ENCODE measurements around the gene STRN3. TPM values are rescaled to one million over a fixed set of nuclear protein-coding genes. Genes with fewer than 3 reads are reported as not detected.
"Not testable (repeated sequence)": the region's sequence is repeated elsewhere in the genome, so short reads cannot be mapped to it uniquely, and the experiment has no call there.

Gene STRN3
- total RNA-seq, 3 donors from 2014 or later = 46.0 to 61.9 (median 46.3) TPM

DNA sequence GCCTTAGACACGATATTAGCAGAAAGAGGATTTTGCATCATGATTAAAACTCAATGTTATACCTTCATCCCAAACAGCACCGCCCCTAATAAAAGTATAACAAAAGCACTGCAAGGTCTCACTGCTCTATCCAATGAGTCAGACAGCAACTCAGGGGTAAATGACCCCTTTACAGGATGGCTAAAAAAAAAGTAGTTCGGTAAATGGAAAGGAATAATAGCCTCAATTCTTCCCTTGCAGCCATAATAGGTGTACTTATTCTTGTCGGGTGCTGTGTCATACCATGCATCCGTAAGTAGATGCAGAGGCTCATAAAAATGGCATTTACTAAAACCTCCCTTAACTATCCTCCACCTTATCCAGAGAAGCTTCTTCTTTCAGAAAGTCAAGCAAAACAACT is 54.6 kb downstream of the STRN3 start:
- peaks cover 7% of the 10 kb centered on the region for H3K9me3 ChIP-seq
- intact Hi-C loops (cut with DNase I, micrococcal nuclease) = no loop called here

DNA sequence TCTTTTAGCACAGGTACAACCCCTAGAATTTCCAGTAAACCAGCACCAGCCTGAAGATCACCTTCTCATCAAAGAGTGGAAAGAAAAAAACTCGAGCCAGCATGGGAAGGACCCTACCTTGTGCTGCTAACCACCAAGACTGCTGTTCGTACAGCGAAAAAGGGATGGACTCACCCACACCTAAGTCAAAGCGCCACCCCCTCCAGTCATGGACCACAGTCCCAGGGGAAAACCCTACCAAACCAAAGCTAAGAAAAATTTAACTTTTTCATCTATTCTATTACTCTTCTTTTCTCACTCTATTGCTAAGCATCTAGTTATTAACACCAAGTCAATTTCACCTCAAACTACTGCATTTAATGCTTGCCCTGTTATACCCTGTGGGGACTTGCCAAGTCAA is 56.4 kb downstream of the STRN3 start:
- intact Hi-C loops (cut with DNase I, micrococcal nuclease); H3K4me1 ChIP-seq (ENCODE audit: low read depth); H3K36me3 ChIP-seq (ENCODE audit: low read depth); ATAC-seq; DNase-seq; H3K4me3 ChIP-seq: not testable (repeated sequence)
- peaks cover 23% of the 10 kb centered on the region for H3K9me3 ChIP-seq

More for the DNA sequence above, 54.6 kb downstream of the STRN3 start:
- DNase-seq (no peak), ATAC-seq (no peak)
- Histone ChIP-seq H3K4me1 (ENCODE audit: low read depth) (peaks cover 6% of the 10 kb centered on the region), H3K4me3 (no peak overlapping the region), H3K36me3 (ENCODE audit: low read depth) (no peaks in the 10 kb centered on the region)
- TF ChIP-seq, protein P1, sequence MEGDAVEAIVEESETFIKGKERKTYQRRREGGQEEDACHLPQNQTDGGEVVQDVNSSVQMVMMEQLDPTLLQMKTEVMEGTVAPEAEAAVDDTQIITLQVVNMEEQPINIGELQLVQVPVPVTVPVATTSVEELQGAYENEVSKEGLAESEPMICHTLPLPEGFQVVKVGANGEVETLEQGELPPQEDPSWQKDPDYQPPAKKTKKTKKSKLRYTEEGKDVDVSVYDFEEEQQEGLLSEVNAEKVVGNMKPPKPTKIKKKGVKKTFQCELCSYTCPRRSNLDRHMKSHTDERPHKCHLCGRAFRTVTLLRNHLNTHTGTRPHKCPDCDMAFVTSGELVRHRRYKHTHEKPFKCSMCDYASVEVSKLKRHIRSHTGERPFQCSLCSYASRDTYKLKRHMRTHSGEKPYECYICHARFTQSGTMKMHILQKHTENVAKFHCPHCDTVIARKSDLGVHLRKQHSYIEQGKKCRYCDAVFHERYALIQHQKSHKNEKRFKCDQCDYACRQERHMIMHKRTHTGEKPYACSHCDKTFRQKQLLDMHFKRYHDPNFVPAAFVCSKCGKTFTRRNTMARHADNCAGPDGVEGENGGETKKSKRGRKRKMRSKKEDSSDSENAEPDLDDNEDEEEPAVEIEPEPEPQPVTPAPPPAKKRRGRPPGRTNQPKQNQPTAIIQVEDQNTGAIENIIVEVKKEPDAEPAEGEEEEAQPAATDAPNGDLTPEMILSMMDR (IDR thresholded peaks at IDR 0.05) = no peak

DNA sequence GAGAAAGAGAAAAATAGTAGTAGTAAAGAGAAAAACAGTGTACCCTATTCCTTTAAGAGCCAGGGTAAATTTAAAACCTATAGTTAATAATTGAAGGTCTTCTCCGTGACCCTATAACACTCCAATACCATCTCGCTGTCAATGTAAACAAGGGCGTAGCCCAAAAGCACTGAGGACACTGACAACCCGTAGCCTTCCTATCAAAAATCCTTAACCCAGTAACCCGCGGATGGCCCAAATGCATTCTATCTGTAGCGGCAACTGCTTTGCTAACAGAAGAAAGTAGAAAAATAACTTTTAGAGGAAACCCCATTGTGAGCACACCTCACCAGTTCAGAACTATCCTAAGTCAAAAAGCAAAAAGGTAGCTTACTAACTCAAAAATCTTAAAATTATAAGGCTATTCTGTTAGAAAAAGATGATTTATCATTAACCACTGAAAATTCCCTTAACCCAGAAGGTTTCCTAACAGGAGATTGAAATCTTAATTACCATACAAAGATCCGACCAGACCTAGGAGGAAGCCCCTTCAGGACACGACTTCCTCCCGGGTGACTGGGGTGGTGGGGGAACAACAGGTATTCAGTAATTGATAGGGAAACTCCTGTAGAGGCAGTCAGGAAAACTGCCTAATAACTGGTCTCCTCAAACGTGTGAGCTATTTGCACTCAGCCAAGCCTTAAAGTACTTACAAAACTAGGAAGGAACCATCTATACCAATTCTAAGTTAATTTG is 58.6 kb downstream of the STRN3 start:
- H3K36me3 ChIP-seq (ENCODE audit: low read depth); H3K4me1 ChIP-seq (ENCODE audit: low read depth); ATAC-seq; DNase-seq; intact Hi-C loops (cut with DNase I, micrococcal nuclease); H3K4me3 ChIP-seq: not testable (repeated sequence)
- H3K9me3 ChIP-seq = peaks cover 25% of the 10 kb centered on the region

DNA sequence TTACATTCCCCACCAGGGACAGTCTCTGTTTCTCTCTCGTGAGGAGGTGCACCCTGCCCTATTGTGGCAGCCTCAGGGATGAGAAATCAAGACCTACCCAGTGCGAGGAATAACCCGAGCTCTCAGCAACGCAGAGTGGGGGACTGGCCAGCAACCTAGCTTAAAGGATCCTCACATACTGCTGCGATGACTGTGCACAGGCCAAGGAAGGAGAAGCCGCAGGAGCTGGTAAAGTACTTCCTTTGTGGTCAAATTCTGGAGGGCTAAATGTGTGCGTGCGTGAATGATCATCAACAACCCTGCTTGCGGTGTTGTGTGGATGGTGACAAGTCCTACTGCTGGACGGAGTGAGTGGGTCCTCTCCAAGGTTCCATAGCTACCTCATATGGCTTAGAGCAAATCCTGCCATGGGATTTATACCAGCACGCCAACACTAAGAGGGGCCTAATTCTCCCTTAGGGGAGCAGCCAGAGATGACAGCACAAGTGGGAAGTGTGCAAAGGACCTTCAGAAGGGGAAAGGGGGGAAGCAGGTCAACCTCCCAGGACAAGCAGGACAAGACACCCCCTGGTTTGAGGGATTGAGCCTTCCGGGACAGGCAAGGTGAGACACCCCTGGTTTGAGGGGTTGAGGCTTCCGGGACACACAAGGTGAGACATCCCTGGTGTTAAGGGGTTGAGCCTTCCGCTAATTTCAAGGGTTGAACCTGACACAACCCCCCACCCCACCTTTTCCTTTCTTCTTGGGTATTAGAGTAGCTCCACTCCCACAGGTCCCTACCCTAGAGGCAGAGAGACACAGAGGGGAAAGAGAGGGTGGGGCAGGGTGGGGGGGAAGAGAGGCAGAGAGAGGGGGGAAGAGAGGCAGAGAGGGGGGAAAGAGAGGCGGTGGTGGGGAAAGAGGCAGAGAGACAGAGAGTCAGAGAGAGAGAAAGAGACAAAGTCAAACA is 59.5 kb downstream of the STRN3 start:
- no peaks in the 10 kb centered on the region for H3K4me1 ChIP-seq (ENCODE audit: low read depth)
- H3K9me3 ChIP-seq = peaks cover 25% of the 10 kb centered on the region
- no peak overlapping the region for H3K4me3 ChIP-seq
- ATAC-seq = no peak
- TF ChIP-seq, protein P1 (IDR thresholded peaks at IDR 0.05) = no peak
- DNase-seq = no peak
- intact Hi-C loops (cut with DNase I, micrococcal nuclease) = no loop called here
- no peaks in the 10 kb centered on the region for H3K36me3 ChIP-seq (ENCODE audit: low read depth)

DNA sequence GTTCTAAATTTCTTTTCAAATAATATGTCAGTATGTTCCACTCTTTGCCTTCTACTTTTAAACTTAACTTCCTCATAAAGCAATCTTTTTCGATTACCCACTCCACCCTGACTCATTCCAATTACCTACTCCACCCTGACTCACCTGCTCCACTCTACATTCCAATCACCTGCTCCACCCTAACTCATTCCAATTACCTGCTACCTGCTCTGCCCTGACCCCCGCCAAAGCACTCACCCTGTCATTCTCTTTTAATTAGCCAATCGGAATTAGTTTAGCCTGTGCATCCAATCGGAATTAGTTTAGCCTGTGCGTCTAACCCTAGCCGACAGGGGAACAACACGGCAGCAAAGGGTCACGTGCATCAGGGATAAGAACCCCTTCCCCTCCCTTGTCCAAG is 60.3 kb downstream of the STRN3 start:
- ATAC-seq = peak; percentile 62
- peaks cover 25% of the 10 kb centered on the region for H3K9me3 ChIP-seq
- H3K4me1 ChIP-seq (ENCODE audit: low read depth); H3K36me3 ChIP-seq (ENCODE audit: low read depth); DNase-seq; H3K4me3 ChIP-seq; intact Hi-C loops (cut with DNase I, micrococcal nuclease): not testable (repeated sequence)

DNA sequence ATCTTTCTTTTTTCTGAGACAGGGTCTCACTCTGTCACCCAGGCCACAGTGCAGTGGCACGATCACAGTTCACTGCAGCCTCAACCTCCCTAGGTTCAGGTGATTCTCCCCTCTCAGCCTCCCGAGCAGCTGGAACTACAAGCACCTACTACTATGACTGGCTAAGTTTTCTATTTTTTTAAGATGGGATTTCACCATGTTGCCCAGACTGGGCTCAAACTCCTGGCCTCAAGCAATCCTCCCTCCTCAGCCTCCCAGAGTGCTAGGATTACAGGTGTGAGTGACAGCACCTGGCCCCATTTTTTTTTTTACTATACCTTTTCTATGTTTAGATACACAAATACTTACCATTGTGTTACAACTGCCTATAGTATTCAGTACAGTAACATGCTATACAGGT is 63.6 kb downstream of the STRN3 start:
- intact Hi-C loops (cut with DNase I, micrococcal nuclease); H3K4me3 ChIP-seq; ATAC-seq; H3K4me1 ChIP-seq (ENCODE audit: low read depth); DNase-seq; H3K36me3 ChIP-seq (ENCODE audit: low read depth): not testable (repeated sequence)
- peaks cover 25% of the 10 kb centered on the region for H3K9me3 ChIP-seq

DNA sequence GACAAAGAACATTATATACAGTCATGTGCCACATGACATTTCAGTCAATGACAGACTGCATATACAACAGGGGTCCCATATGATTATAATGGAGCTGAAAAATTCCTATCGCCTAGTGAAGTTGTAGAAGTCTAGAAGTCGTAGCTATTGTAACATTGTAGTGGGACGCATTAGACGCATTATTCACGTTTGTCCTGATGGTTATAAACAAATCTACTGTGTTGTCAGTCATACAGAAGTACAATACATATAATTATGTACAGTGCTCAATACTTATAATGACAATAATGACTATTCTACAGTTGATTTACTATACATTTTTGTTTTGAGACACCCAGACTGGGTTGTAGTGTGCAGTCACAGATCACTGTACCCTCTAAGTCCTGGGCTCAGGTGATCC is 64.8 kb downstream of the STRN3 start:
- DNase-seq = no peak
- no peaks in the 10 kb centered on the region for H3K36me3 ChIP-seq (ENCODE audit: low read depth)
- TF ChIP-seq, protein P1 (IDR thresholded peaks at IDR 0.05) = no peak
- H3K9me3 ChIP-seq = peaks cover 16% of the 10 kb centered on the region
- intact Hi-C loops (cut with DNase I, micrococcal nuclease) = no loop called here
- no peak overlapping the region for H3K4me3 ChIP-seq
- no peaks in the 10 kb centered on the region for H3K4me1 ChIP-seq (ENCODE audit: low read depth)
- ATAC-seq = no peak

All from mucosa of descending colon (tissue), 3 donors.